NCI-H2081 (cell line): ENCODE data around the gene PSG11.
"Not testable (repeated sequence)": the region's sequence is repeated elsewhere in the genome, so short reads cannot be mapped to it uniquely, and the experiment has no call there.

Source experiments
- DNase-seq, 2 experiments: peaks; one replicate each; lab custom pipeline; 2025; lab: John Stamatoyannopoulos, UW

PSG11 gene

GRCh38 chr19:42988206-42988605, 38.1 kb downstream of the PSG11 start:
- not testable (repeated sequence) for DNase-seq

GRCh38 chr19:42985588-42985987, 40.7 kb downstream of the PSG11 start:
- DNase-seq, result no peak

- DNase-seq, result not testable (repeated sequence)
Observed at GRCh38 chr19:42982111-42982510, 44.2 kb downstream of the PSG11 start.

- not testable (repeated sequence) for DNase-seq
Observed at GRCh38 chr19:42971451-42971850, 54.8 kb downstream of the PSG11 start.

GRCh38 chr19:42965176-42965575, 61.1 kb downstream of the PSG11 start:
- no peak for DNase-seq

GRCh38 chr19:42961119-42961518, 65.2 kb downstream of the PSG11 start:
- no peak for DNase-seq
